Gastrocnemius medialis (tissue), 4 donors: ENCODE data around the gene RARRES1. TPM values are rescaled to one million over a fixed set of nuclear protein-coding genes. Genes with fewer than 3 reads are reported as not detected.

Experiments
- ATAC-seq, 2 donors: fragments of 150-250 bp; one replicate each; pipeline ENCODE4 v1.9.1; 2016
- DNase-seq, 2 donors: peaks; one replicate each; pipeline ENCODE4 v3.0.0-alpha.2; 2019
- H3K27ac ChIP-seq, 4 donors: fragments of 200-600 bp; sonication (generic); 1 replicate in 1 of 4; 2 replicates in 3 of 4; pipeline ENCODE4 v1.5.1; 2016 to 2018; ENCODE audit warnings: mild to moderate bottlenecking in 2 of 4, moderate library complexity in 1 of 4
- H3K27me3 ChIP-seq, 3 donors: fragments of 200-600 bp; sonication (generic) in 2 of 3; 1 replicate in 1 of 3; 2 replicates in 2 of 3; pipeline versions ENCODE4 v1.5.1 to v1.6.0; 2016 to 2019; ENCODE audit warnings: mild to moderate bottlenecking in 1 of 3, moderate library complexity in 1 of 3
- H3K36me3 ChIP-seq, 2 donors: fragments of 200-600 bp; sonication (generic) in 1 of 2; one replicate each; pipeline ENCODE4 v1.5.1; 2017 to 2018
- H3K4me1 ChIP-seq, 2 donors: fragments of 200-600 bp; sonication (generic) in 1 of 2; one replicate each; pipeline ENCODE4 v1.5.1; 2016 to 2017; ENCODE audit warnings: mild to moderate bottlenecking in 2 of 2
- H3K4me3 ChIP-seq, 4 donors: fragments of 200-600 bp; sonication (generic) in 3 of 4; 1 replicate in 1 of 4; 2 replicates in 3 of 4; pipeline ENCODE4 v1.5.1; 2016 to 2019; ENCODE audit warnings: mild to moderate bottlenecking in 2 of 4
- H3K9me3 ChIP-seq, 3 donors: fragments of 200-600 bp; sonication (generic) in 2 of 3; 1 replicate in 1 of 3; 2 replicates in 2 of 3; pipeline ENCODE4 v1.5.1; 2016 to 2019
- POLR2A ChIP-seq, 2 donors: fragments of 450-650 bp; IDR thresholded peaks; one replicate each; pipeline ENCODE4 v1.6.1; 2017; ENCODE audit warnings: antibody characterized with exemption in 2 of 2, mild to moderate bottlenecking in 2 of 2, moderate library complexity in 2 of 2
- in situ Hi-C, 4 donors: fragments of 200-750 bp; cut with MboI; loops; one replicate each; pipeline versions ENCODE4 v1.15.0 to v1.8.0; 2017; ENCODE audit warnings: low sequenced_read_pairs in 4 of 4
- intact Hi-C: fragments of 100-400 bp; cut with DNase I; formaldehyde crosslinking; loops from one replicate; pipeline ENCODE4 v1.15.1; 2023; ENCODE audit warnings: low total_unique reads
- total RNA-seq, 4 donors: library from RNA; depleted of rRNA; stranded (reverse); fragments of >200 nt; gene quantifications; one replicate each; pipeline versions ENCODE4 v1.1.0 to v1.2.3, GENCODE V29; 2016
- TF ChIP-seq, protein P1 (sequence below), 5 experiments: fragments of 450-650 bp in 3 of 5; fragments of 200-600 bp in 2 of 5; sonication (generic) in 2 of 5; IDR thresholded peaks in 4 of 5; conservative IDR thresholded peaks in 1 of 5; 1 replicate in 4 of 5; 2 replicates in 1 of 5; pipeline ENCODE4 v1.5.1; 2016 to 2019; ENCODE audit warnings: antibody characterized with exemption in 5 of 5, mild to moderate bottlenecking in 3 of 5, moderate library complexity in 3 of 5

RARRES1 gene
- total RNA-seq, 4 donors from 2014 or later: 1.4 to 27.6 (median 4.4) TPM

DNA sequence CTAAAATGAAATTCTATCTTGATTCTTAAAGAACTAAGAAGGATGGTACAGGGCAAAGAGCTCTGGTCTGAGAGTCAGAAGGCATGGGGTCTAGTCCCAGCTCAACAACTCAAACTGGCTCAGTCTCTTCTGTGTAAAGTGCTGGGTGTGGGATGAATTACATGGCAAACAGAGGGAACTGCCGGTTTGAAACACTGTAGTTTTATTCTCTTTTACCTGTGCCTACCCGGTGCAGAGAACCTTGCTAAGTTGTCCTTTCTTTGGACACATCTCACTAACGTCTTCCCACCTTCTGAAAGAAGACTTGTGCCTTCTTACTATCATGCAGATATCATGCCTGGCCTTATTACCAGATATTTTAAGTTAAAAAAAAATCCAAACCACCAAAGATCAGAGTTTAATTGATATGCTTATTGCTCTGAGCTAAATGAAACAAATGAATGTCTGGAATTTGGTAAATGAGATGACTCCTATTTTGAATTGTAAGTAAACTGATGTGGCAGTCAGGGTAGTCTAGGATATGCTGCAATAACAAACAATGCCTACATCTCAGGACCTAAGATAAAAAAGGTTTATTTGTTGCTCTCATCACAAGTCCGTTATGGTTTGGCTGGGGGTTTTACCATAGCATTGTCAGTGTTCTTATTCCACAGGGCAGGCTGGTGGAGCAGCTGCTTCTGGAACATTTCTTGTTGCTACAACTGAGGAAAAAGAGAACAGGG is 12.5 kb upstream of the RARRES1 start:
- in situ Hi-C loops: no loop called here
- no peak for DNase-seq
- TF ChIP-seq, protein P1, sequence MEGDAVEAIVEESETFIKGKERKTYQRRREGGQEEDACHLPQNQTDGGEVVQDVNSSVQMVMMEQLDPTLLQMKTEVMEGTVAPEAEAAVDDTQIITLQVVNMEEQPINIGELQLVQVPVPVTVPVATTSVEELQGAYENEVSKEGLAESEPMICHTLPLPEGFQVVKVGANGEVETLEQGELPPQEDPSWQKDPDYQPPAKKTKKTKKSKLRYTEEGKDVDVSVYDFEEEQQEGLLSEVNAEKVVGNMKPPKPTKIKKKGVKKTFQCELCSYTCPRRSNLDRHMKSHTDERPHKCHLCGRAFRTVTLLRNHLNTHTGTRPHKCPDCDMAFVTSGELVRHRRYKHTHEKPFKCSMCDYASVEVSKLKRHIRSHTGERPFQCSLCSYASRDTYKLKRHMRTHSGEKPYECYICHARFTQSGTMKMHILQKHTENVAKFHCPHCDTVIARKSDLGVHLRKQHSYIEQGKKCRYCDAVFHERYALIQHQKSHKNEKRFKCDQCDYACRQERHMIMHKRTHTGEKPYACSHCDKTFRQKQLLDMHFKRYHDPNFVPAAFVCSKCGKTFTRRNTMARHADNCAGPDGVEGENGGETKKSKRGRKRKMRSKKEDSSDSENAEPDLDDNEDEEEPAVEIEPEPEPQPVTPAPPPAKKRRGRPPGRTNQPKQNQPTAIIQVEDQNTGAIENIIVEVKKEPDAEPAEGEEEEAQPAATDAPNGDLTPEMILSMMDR (IDR thresholded peaks at IDR 0.05 in 4 of 5, conservative IDR thresholded peaks at IDR 0.05 in 1 of 5): no peak
- no peak for TF ChIP-seq POLR2A (IDR thresholded peaks at IDR 0.05)
- H3K4me3 ChIP-seq: no peak overlapping the region
- intact Hi-C loops: no loop called here
- ATAC-seq: no peak
- no peaks in the 10 kb centered on the region for H3K27me3 ChIP-seq
- no peak overlapping the region for H3K27ac ChIP-seq
- H3K9me3 ChIP-seq: no peaks in the 10 kb centered on the region
- H3K36me3 ChIP-seq: peaks cover 0 to 4% of the 10 kb centered on the region in 2 donors
- no peaks in the 10 kb centered on the region for H3K4me1 ChIP-seq

DNA sequence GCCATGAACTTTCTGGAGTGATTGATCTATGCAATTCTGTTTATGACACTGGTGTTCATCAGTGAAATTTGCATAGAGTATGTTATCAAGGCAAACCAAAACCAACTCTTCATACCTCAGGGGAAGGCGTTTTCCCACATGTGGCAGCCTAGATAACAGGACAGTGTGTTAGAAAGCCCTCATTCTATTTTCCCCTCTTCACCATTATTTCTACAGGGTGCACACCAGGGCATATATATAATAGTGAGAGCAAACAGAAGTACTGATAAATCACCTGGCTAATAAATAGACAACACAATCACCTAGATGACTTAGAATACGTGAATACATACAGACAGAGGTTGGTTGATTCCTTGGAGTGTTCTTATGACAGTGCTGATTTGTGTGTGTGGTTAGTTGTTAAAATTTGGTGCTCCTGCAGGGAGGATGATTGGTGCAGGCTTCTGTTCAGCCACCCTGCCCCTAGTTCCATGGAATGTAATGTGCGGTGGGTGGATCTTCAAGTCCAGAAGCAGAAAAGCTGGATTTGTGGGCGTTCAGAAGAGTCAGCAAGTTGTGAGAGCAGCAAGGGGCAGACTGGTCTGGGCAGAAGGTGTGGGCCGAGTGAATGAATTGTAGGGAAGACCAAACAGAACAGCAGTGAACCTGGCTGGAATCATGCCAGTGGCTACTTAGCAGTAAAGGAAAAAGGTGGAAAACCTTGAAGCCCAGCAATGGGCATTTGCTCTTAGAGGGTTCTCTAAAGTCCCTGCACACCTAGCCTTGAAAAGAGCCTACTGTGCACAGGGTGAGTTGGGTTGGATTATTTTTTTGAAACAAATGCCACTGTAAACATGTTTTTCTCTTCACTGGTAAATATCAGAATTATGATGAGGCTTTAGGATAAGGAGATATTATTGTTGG is 11.7 kb upstream of the RARRES1 start:
- intact Hi-C loops: no loop called here
- Histone ChIP-seq H3K27me3 (no peaks in the 10 kb centered on the region), H3K36me3 (peaks cover 0 to 2% of the 10 kb centered on the region in 2 donors), H3K9me3 (no peaks in the 10 kb centered on the region), H3K4me3 (no peak overlapping the region), H3K4me1 (no peaks in the 10 kb centered on the region), H3K27ac (no peak overlapping the region)
- in situ Hi-C loops: no loop called here
- DNase-seq (no peak), ATAC-seq (no peak)
- TF ChIP-seq, protein P1 (IDR thresholded peaks at IDR 0.05 in 4 of 5, conservative IDR thresholded peaks at IDR 0.05 in 1 of 5): no peak
- TF ChIP-seq POLR2A (IDR thresholded peaks at IDR 0.05): no peak

DNA sequence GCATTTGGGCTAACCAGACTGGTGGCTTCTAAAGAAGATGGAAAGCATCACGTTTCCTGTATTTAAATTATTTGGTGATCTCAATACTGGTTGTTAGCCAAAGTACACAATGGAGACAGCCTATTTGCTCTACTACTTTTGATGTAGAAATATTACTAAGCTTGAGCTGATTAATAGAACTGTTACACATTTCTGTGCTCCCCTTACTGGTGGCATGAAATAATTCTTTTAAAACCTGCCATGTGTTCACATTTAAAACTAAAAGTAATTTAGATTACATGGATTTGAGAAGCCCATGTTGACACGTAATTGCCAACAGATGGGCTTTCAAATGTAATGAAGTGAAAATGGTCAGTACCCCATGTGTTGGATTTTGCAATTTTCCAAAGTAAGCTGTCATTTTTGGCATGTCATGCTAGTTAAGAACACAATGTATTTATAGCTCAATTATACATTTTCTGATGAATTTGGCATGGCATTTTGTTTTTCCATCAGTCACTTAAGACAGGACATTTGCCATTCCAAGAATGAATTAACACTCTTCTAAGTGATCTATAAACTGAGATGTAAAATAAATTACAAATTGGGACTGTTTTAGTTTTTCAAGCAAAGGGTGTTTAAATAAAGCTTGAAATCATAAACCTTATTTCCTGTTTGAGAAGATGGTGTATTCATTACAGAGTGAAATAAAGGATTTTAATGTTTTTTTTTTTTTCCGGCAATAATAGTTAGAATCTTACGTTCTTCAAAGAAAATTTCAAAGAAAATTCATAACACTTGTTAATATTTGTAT is 10.8 kb upstream of the RARRES1 start:
- in situ Hi-C loops: no loop called here
- ATAC-seq: no peak

DNA sequence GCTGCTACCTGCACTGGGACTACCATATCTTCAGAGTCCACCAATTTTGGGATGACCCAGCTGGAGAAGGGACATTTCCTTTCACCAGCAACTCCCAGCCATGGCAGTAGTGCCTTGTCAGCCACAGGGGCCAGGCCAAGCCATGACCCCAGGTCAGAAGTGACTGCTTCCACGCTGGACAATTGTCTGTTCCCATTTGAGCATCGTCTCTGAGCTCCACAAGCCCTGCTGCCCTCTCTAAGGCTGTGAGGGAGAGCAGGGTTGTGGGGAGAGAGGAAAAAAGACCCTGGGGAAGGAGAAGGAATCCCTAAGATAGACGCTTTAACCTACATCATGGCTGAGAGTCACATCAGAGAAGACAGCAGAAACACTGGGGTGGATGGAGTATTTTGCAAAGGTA is 7.4 kb upstream of the RARRES1 start:
- ATAC-seq (no peak), DNase-seq (no peak)
- H3K9me3 ChIP-seq: no peaks in the 10 kb centered on the region
- H3K27me3 ChIP-seq: no peaks in the 10 kb centered on the region
- in situ Hi-C loops: no loop called here
- TF ChIP-seq POLR2A (IDR thresholded peaks at IDR 0.05): no peak
- TF ChIP-seq, protein P1 (IDR thresholded peaks at IDR 0.05 in 4 of 5, conservative IDR thresholded peaks at IDR 0.05 in 1 of 5): no peak
- H3K4me3 ChIP-seq: no peak overlapping the region
- no peak overlapping the region for H3K27ac ChIP-seq
- intact Hi-C loops: no loop called here
- peaks cover 0 to 2% of the 10 kb centered on the region in 2 donors for H3K36me3 ChIP-seq
- H3K4me1 ChIP-seq: no peaks in the 10 kb centered on the region

More for the DNA sequence above, 10.8 kb upstream of the RARRES1 start:
- intact Hi-C loops: no loop called here
- H3K4me3 ChIP-seq: no peak overlapping the region
- no peaks in the 10 kb centered on the region for H3K4me1 ChIP-seq
- no peak for TF ChIP-seq POLR2A (IDR thresholded peaks at IDR 0.05)
- TF ChIP-seq, protein P1 (IDR thresholded peaks at IDR 0.05 in 4 of 5, conservative IDR thresholded peaks at IDR 0.05 in 1 of 5): no peak
- no peak overlapping the region for H3K27ac ChIP-seq
- H3K36me3 ChIP-seq: no peaks in the 10 kb centered on the region
- H3K27me3 ChIP-seq: no peaks in the 10 kb centered on the region
- no peaks in the 10 kb centered on the region for H3K9me3 ChIP-seq
- DNase-seq: no peak
